Prostate gland (tissue), 2 donors: ENCODE results near the gene MCM6.

Source experiments
- CTCF ChIP-seq, 4 experiments: fragments of 200-600 bp in 2 of 4; fragments of 450-650 bp in 2 of 4; sonication (generic) in 2 of 4; IDR thresholded peaks; 1 replicate in 3 of 4; 2 replicates in 1 of 4; pipeline ENCODE4 v1.5.1; 2016 to 2019; ENCODE audit warnings: antibody characterized with exemption in 4 of 4, mild to moderate bottlenecking in 2 of 4, moderate library complexity in 2 of 4
- POLR2A ChIP-seq: fragments of 450-650 bp; IDR thresholded peaks from one replicate; pipeline ENCODE4 v1.6.1; 2016; ENCODE audit warnings: antibody characterized with exemption, mild to moderate bottlenecking
- POLR2AphosphoS5 ChIP-seq: sonication (generic); formaldehyde crosslinking; IDR thresholded peaks from one replicate; pipeline ENCODE4 v1.6.1; 2017; ENCODE audit warnings: antibody characterized with exemption

DNA sequence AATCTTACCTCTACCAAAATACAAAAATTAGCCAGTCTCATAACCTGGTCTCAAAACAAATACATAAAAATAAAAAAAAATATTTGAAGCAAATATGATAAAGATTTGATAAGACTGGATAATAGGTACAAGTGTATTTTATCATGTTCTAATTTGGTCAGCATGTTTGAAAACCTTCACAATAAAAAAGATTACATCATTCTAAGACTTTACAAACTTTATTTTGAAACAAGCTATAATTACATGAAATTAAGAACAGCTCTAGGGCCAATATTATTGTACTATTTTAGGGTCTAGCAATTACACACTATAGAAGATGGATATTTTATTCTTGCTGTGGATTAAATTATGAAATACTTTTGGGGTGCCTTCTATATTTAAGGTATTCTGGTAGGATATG, 29.4 kb upstream of the MCM6 start:
- no peak for TF ChIP-seq CTCF (IDR thresholded peaks at IDR 0.05)
- TF ChIP-seq POLR2AphosphoS5 = no peak
- no peak for TF ChIP-seq POLR2A
